ENCODE data around the gene RDH8.

DNA sequence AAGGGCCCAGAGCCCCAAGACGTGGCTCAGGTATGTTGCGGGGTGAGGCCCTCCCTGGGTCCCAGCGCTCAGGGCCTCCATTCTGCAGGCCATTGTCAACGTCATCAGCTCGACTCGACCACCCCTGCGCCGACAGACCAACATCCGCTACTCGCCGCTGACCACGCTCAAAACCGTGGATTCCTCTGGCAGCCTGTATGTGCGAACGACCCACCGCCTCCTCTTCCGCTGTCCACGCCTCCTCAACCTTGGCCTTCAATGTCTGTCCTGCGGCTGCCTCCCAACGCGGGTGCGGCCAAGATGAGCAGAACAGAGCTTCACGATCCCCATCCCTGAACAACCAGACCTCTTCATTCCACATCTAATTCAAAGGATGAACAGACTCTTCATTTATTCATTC, 8.2 kb downstream of the RDH8 start:
- no peak for TF ChIP-seq CTCF (IDR thresholded peaks at IDR 0.05)
- TF ChIP-seq, protein P1, sequence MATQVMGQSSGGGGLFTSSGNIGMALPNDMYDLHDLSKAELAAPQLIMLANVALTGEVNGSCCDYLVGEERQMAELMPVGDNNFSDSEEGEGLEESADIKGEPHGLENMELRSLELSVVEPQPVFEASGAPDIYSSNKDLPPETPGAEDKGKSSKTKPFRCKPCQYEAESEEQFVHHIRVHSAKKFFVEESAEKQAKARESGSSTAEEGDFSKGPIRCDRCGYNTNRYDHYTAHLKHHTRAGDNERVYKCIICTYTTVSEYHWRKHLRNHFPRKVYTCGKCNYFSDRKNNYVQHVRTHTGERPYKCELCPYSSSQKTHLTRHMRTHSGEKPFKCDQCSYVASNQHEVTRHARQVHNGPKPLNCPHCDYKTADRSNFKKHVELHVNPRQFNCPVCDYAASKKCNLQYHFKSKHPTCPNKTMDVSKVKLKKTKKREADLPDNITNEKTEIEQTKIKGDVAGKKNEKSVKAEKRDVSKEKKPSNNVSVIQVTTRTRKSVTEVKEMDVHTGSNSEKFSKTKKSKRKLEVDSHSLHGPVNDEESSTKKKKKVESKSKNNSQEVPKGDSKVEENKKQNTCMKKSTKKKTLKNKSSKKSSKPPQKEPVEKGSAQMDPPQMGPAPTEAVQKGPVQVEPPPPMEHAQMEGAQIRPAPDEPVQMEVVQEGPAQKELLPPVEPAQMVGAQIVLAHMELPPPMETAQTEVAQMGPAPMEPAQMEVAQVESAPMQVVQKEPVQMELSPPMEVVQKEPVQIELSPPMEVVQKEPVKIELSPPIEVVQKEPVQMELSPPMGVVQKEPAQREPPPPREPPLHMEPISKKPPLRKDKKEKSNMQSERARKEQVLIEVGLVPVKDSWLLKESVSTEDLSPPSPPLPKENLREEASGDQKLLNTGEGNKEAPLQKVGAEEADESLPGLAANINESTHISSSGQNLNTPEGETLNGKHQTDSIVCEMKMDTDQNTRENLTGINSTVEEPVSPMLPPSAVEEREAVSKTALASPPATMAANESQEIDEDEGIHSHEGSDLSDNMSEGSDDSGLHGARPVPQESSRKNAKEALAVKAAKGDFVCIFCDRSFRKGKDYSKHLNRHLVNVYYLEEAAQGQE (IDR thresholded peaks at IDR 0.05; ENCODE audit: insufficient read depth in 1 of 2, low read depth in 2 of 2, low read length in 1 of 2): no peak
- TF ChIP-seq TCF7L2 (IDR thresholded peaks at IDR 0.05; ENCODE audit: low read depth, low read length): no peak
